ENCODE data around the gene TPCN2. TPM values are rescaled to one million over a fixed set of nuclear protein-coding genes. Genes with fewer than 3 reads are reported as not detected.

The TPCN2 gene
- total RNA-seq, 2 donors from 2014 or later: 17.1 to 24.6 TPM

GRCh38 chr11:69171476-69172240 is 122.9 kb downstream of the TPCN2 start:
- Mint-ChIP-seq H3K4me3 (no peak overlapping the region), H3K27ac (no peak overlapping the region), H3K36me3 (no peaks in the 10 kb centered on the region), H3K4me1 (ENCODE audit: low read depth in 2 of 2) (peaks cover under 1 to 2% of the 10 kb centered on the region in 2 donors), H3K9me3 (no peaks in the 10 kb centered on the region), H3K27me3 (peaks cover 8 to 9% of the 10 kb centered on the region in 2 donors)
- ATAC-seq (no peak), DNase-seq (ENCODE audit: low spot score) (peak; percentile 47)

- Mint-ChIP-seq H3K36me3 (no peaks in the 10 kb centered on the region), H3K4me1 (ENCODE audit: low read depth in 2 of 2) (no peaks in the 10 kb centered on the region), H3K27me3 (peaks cover 4 to 5% of the 10 kb centered on the region in 2 donors), H3K9me3 (no peaks in the 10 kb centered on the region), H3K4me3 (no peak overlapping the region), H3K27ac (no peak overlapping the region)
- ATAC-seq (no peak), DNase-seq (ENCODE audit: low spot score) (peak; percentile 35)
Measured at GRCh38 chr11:69172674-69173073, 123.9 kb downstream of the TPCN2 start.

- Mint-ChIP-seq H3K27ac (no peak overlapping the region), H3K4me1 (ENCODE audit: low read depth in 2 of 2) (no peaks in the 10 kb centered on the region), H3K27me3 (peaks cover 0 to 2% of the 10 kb centered on the region in 2 donors), H3K4me3 (no peak overlapping the region), H3K36me3 (no peaks in the 10 kb centered on the region), H3K9me3 (no peaks in the 10 kb centered on the region)
- ATAC-seq (no peak), DNase-seq (ENCODE audit: low spot score) (peak; percentile 53)
Measured at GRCh38 chr11:69173331-69173730, 124.6 kb downstream of the TPCN2 start.

GRCh38 chr11:69173925-69174581 is 125.3 kb downstream of the TPCN2 start:
- no peak for ATAC-seq
- DNase-seq (ENCODE audit: low spot score): peak; percentile 44
- Mint-ChIP-seq H3K9me3 (no peaks in the 10 kb centered on the region), H3K36me3 (no peaks in the 10 kb centered on the region), H3K4me3 (no peak overlapping the region), H3K27ac (no peak overlapping the region), H3K27me3 (peaks cover 0 to 2% of the 10 kb centered on the region in 2 donors), H3K4me1 (ENCODE audit: low read depth in 2 of 2) (no peaks in the 10 kb centered on the region)

GRCh38 chr11:69174841-69175240 is 126.1 kb downstream of the TPCN2 start:
- ATAC-seq (no peak), DNase-seq (ENCODE audit: low spot score) (no peak)
- no peak overlapping the region for H3K27ac Mint-ChIP-seq
- no peaks in the 10 kb centered on the region for H3K36me3 Mint-ChIP-seq
- H3K4me3 Mint-ChIP-seq: no peak overlapping the region
- H3K27me3 Mint-ChIP-seq: peaks cover 0 to 2% of the 10 kb centered on the region in 2 donors
- no peaks in the 10 kb centered on the region for H3K9me3 Mint-ChIP-seq
- H3K4me1 Mint-ChIP-seq (ENCODE audit: low read depth in 2 of 2): no peaks in the 10 kb centered on the region

- peak; percentile 32 for DNase-seq (ENCODE audit: low spot score)
- no peaks in the 10 kb centered on the region for H3K4me1 Mint-ChIP-seq (ENCODE audit: low read depth in 2 of 2)
- H3K27ac Mint-ChIP-seq: no peak overlapping the region
- ATAC-seq: peak in 1 of 2 donors; percentile 17
- no peaks in the 10 kb centered on the region for H3K9me3 Mint-ChIP-seq
- H3K4me3 Mint-ChIP-seq: no peak overlapping the region
- H3K27me3 Mint-ChIP-seq: peaks cover 10 to 13% of the 10 kb centered on the region in 2 donors
- H3K36me3 Mint-ChIP-seq: no peaks in the 10 kb centered on the region
Measured at GRCh38 chr11:69178819-69179482, 130.2 kb downstream of the TPCN2 start.

GRCh38 chr11:69180226-69180625 is 131.5 kb downstream of the TPCN2 start:
- Mint-ChIP-seq H3K9me3 (no peaks in the 10 kb centered on the region), H3K4me1 (ENCODE audit: low read depth in 2 of 2) (no peaks in the 10 kb centered on the region), H3K27me3 (peaks cover 10 to 13% of the 10 kb centered on the region in 2 donors), H3K4me3 (no peak overlapping the region), H3K36me3 (no peaks in the 10 kb centered on the region), H3K27ac (no peak overlapping the region)
- ATAC-seq (no peak), DNase-seq (ENCODE audit: low spot score) (no peak)

- ATAC-seq (no peak), DNase-seq (ENCODE audit: low spot score) (peak; percentile 16)
- Mint-ChIP-seq H3K4me3 (no peak overlapping the region), H3K4me1 (ENCODE audit: low read depth in 2 of 2) (no peaks in the 10 kb centered on the region), H3K36me3 (no peaks in the 10 kb centered on the region), H3K27me3 (peaks cover 10 to 13% of the 10 kb centered on the region in 2 donors), H3K27ac (no peak overlapping the region), H3K9me3 (no peaks in the 10 kb centered on the region)
Measured at GRCh38 chr11:69180726-69181125, 132.0 kb downstream of the TPCN2 start.

- Mint-ChIP-seq H3K9me3 (peaks cover 2% of the 10 kb centered on the region), H3K4me1 (ENCODE audit: low read depth in 2 of 2) (no peaks in the 10 kb centered on the region), H3K27ac (no peak overlapping the region), H3K27me3 (peaks cover 14 to 20% of the 10 kb centered on the region in 2 donors), H3K4me3 (no peak overlapping the region), H3K36me3 (no peaks in the 10 kb centered on the region)
- ATAC-seq: peak in 1 of 2 donors; percentile 44
- peak; percentile 8 for DNase-seq (ENCODE audit: low spot score)
Measured at GRCh38 chr11:69183613-69184012, 134.9 kb downstream of the TPCN2 start.

Other genes with a start within 250 kb of the TPCN2 start
- gene CPT1A, start 207.0 kb upstream of the TPCN2 start, total RNA-seq: 10 to 100 TPM; 26.7 to 32.3 TPM
- gene MRPL21, start 145.1 kb upstream of the TPCN2 start, total RNA-seq: 100 to 1,000 TPM in 1 of 2 donors, 10 to 100 TPM in 1; 57.6 to 108 TPM
- 10 to 100 TPM; 32.8 to 62.9 TPM for gene IGHMBP2, start 145.0 kb upstream of the TPCN2 start, total RNA-seq
- gene MRGPRD, start 67.9 kb upstream of the TPCN2 start, total RNA-seq: not detected
- not detected for gene MRGPRF, start 35.7 kb upstream of the TPCN2 start, total RNA-seq
- gene SMIM38, start 107.0 kb downstream of the TPCN2 start, total RNA-seq: under 1 TPM in 1 of 2 donors, not detected in 1; 0.89 TPM
- gene MYEOV, start 245.2 kb downstream of the TPCN2 start, total RNA-seq: not detected